K562 (cell line): Measurements from ENCODE around the gene IMPG1.

Experiments
- EZH2 ChIP-seq: IDR thresholded peaks from 2 replicates; pipeline ENCODE4 v1.6.1; 2012; ENCODE audit warnings: low read depth, mild to moderate bottlenecking, inconsistent platforms, low read length, borderline replicate concordance
- GABPA ChIP-seq: fragments of 200-800 bp; sonication (Bioruptor generic); conservative IDR thresholded peaks from 2 replicates; pipeline ENCODE4 v1.6.1; 2016; ENCODE audit warnings: low read depth, missing genetic modification characterization, missing compliant biosample characterization
- ZNF696 ChIP-seq: fragments of 250-450 bp; sonication (Bioruptor Pico); conservative IDR thresholded peaks from 2 replicates; pipeline ENCODE4 v1.4.0; 2020; ENCODE audit warnings: mild to moderate bottlenecking, moderate library complexity

- TF ChIP-seq ZNF696 (CRISPR knock-in tag): no peak
- TF ChIP-seq GABPA (tag): no peak
- no peak for TF ChIP-seq EZH2
Observed at GRCh38 chr6:75932067-75932466, 140.4 kb downstream of the IMPG1 start.
